Caco-2 (cell line): ENCODE measurements around the gene ZXDC. TPM values are rescaled to one million over a fixed set of nuclear protein-coding genes. Genes with fewer than 3 reads are reported as not detected.

ENCODE experiments used
- BruUV-seq: library from RNA; stranded (reverse); fragments of 400-500 nt; replicated peaks from 2 replicates; lab custom pipeline; 2021; lab: Mats Ljungman, UMichigan
- CTCF ChIA-PET: fragments of 300-600 bp; sonication (Branson Sonifier 250); formaldehyde crosslinking; loops from one replicate; lab custom pipeline; 2022; ENCODE audit warnings: antibody characterized with exemption; lab: Charles Lee
- POLR2A ChIA-PET: fragments of 300-600 bp; sonication (Branson Sonifier 250); formaldehyde crosslinking; loops from one replicate; lab custom pipeline; 2022; ENCODE audit warnings: antibody characterized with exemption; lab: Charles Lee
- DNase-seq, 2 experiments: peaks; one replicate each; pipeline versions ENCODE4 v3.0.0 to v3.0.0-alpha.2; 2020 to 2022
- H3K27me3 ChIP-seq: replicated peaks from 2 replicates; pipeline ENCODE4 v1.6.0; 2011; ENCODE audit warnings: low read length; ENCODE audit not compliant: control insufficient read depth, insufficient read depth
- H3K36me3 ChIP-seq: 2 replicates; pipeline ENCODE4 v1.5.1; 2011; ENCODE audit warnings: low read length; ENCODE audit not compliant: control insufficient read depth, insufficient read depth
- H3K4me1 ChIP-seq: fragments of 250-450 bp; sonication (Bioruptor Pico); 2 replicates; pipeline ENCODE4 v1.5.1; 2020; ENCODE audit warnings: mild to moderate bottlenecking
- H3K4me3 ChIP-seq: 2 replicates; pipeline ENCODE4 v1.5.1; 2011; ENCODE audit warnings: low read depth, mild to moderate bottlenecking, control low read depth, low read length
- H3K9me3 ChIP-seq: fragments of 250-450 bp; sonication (Bioruptor Pico); 2 replicates; pipeline ENCODE4 v1.5.1; 2020; ENCODE audit warnings: mild to moderate bottlenecking, moderate library complexity
- H3K27ac Mint-ChIP-seq: one replicate; pipeline ENCODE4 v1.8.0; 2022; ENCODE audit warnings: mixed read lengths; ENCODE audit not compliant: unreplicated experiment
- H3K27me3 Mint-ChIP-seq: one replicate; pipeline ENCODE4 v1.8.0; 2022; ENCODE audit warnings: mixed read lengths; ENCODE audit not compliant: insufficient read depth, unreplicated experiment
- H3K36me3 Mint-ChIP-seq: one replicate; pipeline ENCODE4 v1.8.0; 2022; ENCODE audit warnings: mild to moderate bottlenecking, mixed read lengths; ENCODE audit not compliant: insufficient read depth, unreplicated experiment
- H3K4me1 Mint-ChIP-seq: one replicate; pipeline ENCODE4 v1.8.0; 2022; ENCODE audit warnings: low read depth, mixed read lengths; ENCODE audit not compliant: unreplicated experiment
- H3K4me3 Mint-ChIP-seq: one replicate; pipeline ENCODE4 v1.8.0; 2022; ENCODE audit warnings: mild to moderate bottlenecking, moderate library complexity, mixed read lengths; ENCODE audit not compliant: unreplicated experiment
- H3K9me3 Mint-ChIP-seq: one replicate; pipeline ENCODE4 v1.8.0; 2022; ENCODE audit warnings: mixed read lengths; ENCODE audit not compliant: unreplicated experiment
- CTCF ChIP-seq, 2 experiments: fragments of 200-600 bp in 1 of 2; IDR thresholded peaks; 1 replicate in 1 of 2; 2 replicates in 1 of 2; pipeline versions ENCODE4 v1.5.1 to v1.8.0; 2011 to 2022; ENCODE audit warnings: antibody characterized with exemption in 1 of 2, control low read depth in 1 of 2, inconsistent platforms in 1 of 2, low read depth in 1 of 2, low read length in 1 of 2, mild to moderate bottlenecking in 1 of 2, moderate library complexity in 1 of 2; ENCODE audit not compliant: insufficient read depth in 1 of 2, severe bottlenecking in 1 of 2, unreplicated experiment in 1 of 2
- intact Hi-C: fragments of 100-400 bp; cut with micrococcal nuclease; formaldehyde crosslinking; loops from one replicate; pipeline ENCODE4 v1.10.0; 2022; ENCODE audit not compliant: unreplicated experiment
- total RNA-seq: library from RNA; stranded (reverse); gene quantifications from 2 replicates; pipeline ENCODE4 v1.2.3, GENCODE V29; 2022

The ZXDC gene
- total RNA-seq, 1 experiment from 2014 or later = 28.7 TPM

- CTCF ChIA-PET = no interaction called here
- Histone ChIP-seq H3K27me3 (no peaks in the 10 kb centered on the region), H3K9me3 (no peaks in the 10 kb centered on the region), H3K4me1 (no peaks in the 10 kb centered on the region), H3K4me3 (no peak overlapping the region), H3K36me3 (no peaks in the 10 kb centered on the region)
- intact Hi-C loops = no loop called here
- Mint-ChIP-seq H3K36me3 (no peaks in the 10 kb centered on the region), H3K4me1 (no peaks in the 10 kb centered on the region), H3K27ac (no peak overlapping the region), H3K9me3 (no peaks in the 10 kb centered on the region), H3K4me3 (no peak overlapping the region), H3K27me3 (no peaks in the 10 kb centered on the region)
- no TSS peak for BruUV-seq
- TF ChIP-seq CTCF (IDR thresholded peaks at IDR 0.05; ENCODE audit: insufficient read depth in 1 of 2, low read depth in 1 of 2, low read length in 1 of 2, severe bottlenecking in 1 of 2, unreplicated experiment in 1 of 2) = no peak
- no peak for DNase-seq
- POLR2A ChIA-PET = no interaction called here
These were observed 19.2 kb upstream of the ZXDC start for GRCh38 chr3:126494970-126495230.

GRCh38 chr3:126494204-126494969 lies 18.7 kb upstream of the ZXDC start:
- Mint-ChIP-seq H3K27me3 (no peaks in the 10 kb centered on the region), H3K9me3 (no peaks in the 10 kb centered on the region), H3K36me3 (no peaks in the 10 kb centered on the region), H3K4me1 (no peaks in the 10 kb centered on the region), H3K4me3 (no peak overlapping the region), H3K27ac (no peak overlapping the region)
- intact Hi-C loops = no loop called here
- no peak for DNase-seq
- Histone ChIP-seq H3K4me1 (no peaks in the 10 kb centered on the region), H3K9me3 (no peaks in the 10 kb centered on the region), H3K4me3 (no peak overlapping the region), H3K27me3 (no peaks in the 10 kb centered on the region), H3K36me3 (no peaks in the 10 kb centered on the region)
- BruUV-seq = no TSS peak
- ChIA-PET CTCF (no interaction called here), POLR2A (no interaction called here)
- TF ChIP-seq CTCF (IDR thresholded peaks at IDR 0.05; ENCODE audit: insufficient read depth in 1 of 2, low read depth in 1 of 2, low read length in 1 of 2, severe bottlenecking in 1 of 2, unreplicated experiment in 1 of 2) = no peak

- ChIA-PET POLR2A (no interaction called here), CTCF (no interaction called here)
- H3K9me3 ChIP-seq = no peaks in the 10 kb centered on the region
- H3K9me3 Mint-ChIP-seq = no peaks in the 10 kb centered on the region
- H3K27ac Mint-ChIP-seq = no peak overlapping the region
- no TSS peak for BruUV-seq
- H3K36me3 Mint-ChIP-seq = no peaks in the 10 kb centered on the region
- no peaks in the 10 kb centered on the region for H3K27me3 Mint-ChIP-seq
- H3K4me1 Mint-ChIP-seq = no peaks in the 10 kb centered on the region
- no peak overlapping the region for H3K4me3 Mint-ChIP-seq
- no peaks in the 10 kb centered on the region for H3K36me3 ChIP-seq
- no peaks in the 10 kb centered on the region for H3K4me1 ChIP-seq
- intact Hi-C loops = no loop called here
- no peak for DNase-seq
- no peaks in the 10 kb centered on the region for H3K27me3 ChIP-seq
- no peak overlapping the region for H3K4me3 ChIP-seq
- TF ChIP-seq CTCF (IDR thresholded peaks at IDR 0.05; ENCODE audit: insufficient read depth in 1 of 2, low read depth in 1 of 2, low read length in 1 of 2, severe bottlenecking in 1 of 2, unreplicated experiment in 1 of 2) = no peak
These were observed 18.0 kb upstream of the ZXDC start for GRCh38 chr3:126493739-126494138.
